ENCODE data around the gene ZPBP2.

GRCh38 chr17:39828443-39828842, 39.6 kb upstream of the ZPBP2 start:
- TF ChIP-seq MXI1 (IDR thresholded peaks at IDR 0.05; ENCODE audit: low read depth, low read length) = no peak
- no peak for TF ChIP-seq REST (IDR thresholded peaks at IDR 0.05; ENCODE audit: borderline replicate concordance)
- TF ChIP-seq REST (CRISPR knock-in tag; IDR thresholded peaks at IDR 0.05; ENCODE audit: low read depth) = no peak
- TF ChIP-seq, protein P1, sequence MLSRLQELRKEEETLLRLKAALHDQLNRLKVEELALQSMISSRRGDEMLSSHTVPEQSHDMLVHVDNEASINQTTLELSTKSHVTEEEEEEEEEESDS (CRISPR knock-in tag; IDR thresholded peaks at IDR 0.05) = no peak
- TF ChIP-seq HMG20A (CRISPR knock-in tag; conservative IDR thresholded peaks at IDR 0.05) = no peak
- TF ChIP-seq, protein P2, sequence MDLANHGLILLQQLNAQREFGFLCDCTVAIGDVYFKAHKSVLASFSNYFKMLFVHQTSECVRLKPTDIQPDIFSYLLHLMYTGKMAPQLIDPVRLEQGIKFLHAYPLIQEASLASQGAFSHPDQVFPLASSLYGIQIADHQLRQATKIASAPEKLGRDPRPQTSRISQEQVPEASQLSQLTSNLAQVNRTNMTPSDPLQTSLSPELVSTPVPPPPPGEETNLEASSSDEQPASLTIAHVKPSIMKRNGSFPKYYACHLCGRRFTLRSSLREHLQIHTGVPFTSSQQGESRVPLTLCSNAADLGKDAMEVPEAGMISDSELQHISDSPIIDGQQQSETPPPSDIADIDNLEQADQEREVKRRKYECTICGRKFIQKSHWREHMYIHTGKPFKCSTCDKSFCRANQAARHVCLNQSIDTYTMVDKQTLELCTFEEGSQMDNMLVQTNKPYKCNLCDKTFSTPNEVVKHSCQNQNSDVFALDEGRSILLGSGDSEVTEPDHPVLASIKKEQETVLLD (IDR thresholded peaks at IDR 0.05) = no peak

Measured in K562 (cell line).